Muscle layer of duodenum (tissue), 2 donors: Measurements from ENCODE around the gene SATL1.

Experiments used
- H3K27ac ChIP-seq: one replicate; pipeline ENCODE4 v1.7.0; 2013; ENCODE audit warnings: mild to moderate bottlenecking, low read length
- H3K27me3 ChIP-seq: one replicate; pipeline ENCODE4 v1.7.0; 2013; ENCODE audit warnings: low read depth, mild to moderate bottlenecking, control low read depth, low read length
- H3K36me3 ChIP-seq, 2 donors: one replicate each; pipeline ENCODE4 v1.7.0; 2013; ENCODE audit warnings: low read length in 2 of 2, control low read depth in 1 of 2, mild to moderate bottlenecking in 1 of 2; ENCODE audit not compliant: insufficient read depth in 2 of 2, control insufficient read depth in 1 of 2
- H3K4me1 ChIP-seq, 2 donors: one replicate each; pipeline ENCODE4 v1.7.0; 2013; ENCODE audit warnings: low read length in 2 of 2, mild to moderate bottlenecking in 2 of 2, control low read depth in 1 of 2, moderate library complexity in 1 of 2; ENCODE audit not compliant: insufficient read depth in 2 of 2, control insufficient read depth in 1 of 2
- H3K4me3 ChIP-seq, 2 donors: one replicate each; pipeline ENCODE4 v1.7.0; 2013; ENCODE audit warnings: low read length in 2 of 2, low read depth in 1 of 2, mild to moderate bottlenecking in 1 of 2
- H3K9me3 ChIP-seq, 2 donors: one replicate each; pipeline ENCODE4 v1.7.0; 2013; ENCODE audit warnings: low read length in 2 of 2, control low read depth in 1 of 2, mild to moderate bottlenecking in 1 of 2; ENCODE audit not compliant: control insufficient read depth in 1 of 2
- donor health status: healthy.

SATL1 gene

DNA sequence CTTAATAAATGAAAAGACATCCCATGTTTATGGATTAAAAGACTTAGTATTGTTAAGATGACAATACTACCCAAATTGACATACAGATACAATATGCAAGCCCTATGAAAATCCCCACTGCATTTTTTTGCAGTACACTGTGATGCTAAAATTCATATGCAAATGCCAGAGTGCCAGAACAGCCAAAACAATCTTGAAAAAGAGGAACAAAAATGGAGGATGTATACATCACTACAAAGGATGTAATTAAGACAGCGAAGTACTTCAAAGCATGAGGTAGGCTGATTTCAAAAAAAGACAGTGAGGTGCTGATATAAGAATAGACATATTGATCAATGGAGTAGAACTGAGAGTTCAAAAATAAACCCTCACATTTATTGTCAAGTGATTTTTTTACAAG is 47.3 kb downstream of the SATL1 start:
- H3K27me3 ChIP-seq, result no peaks in the 10 kb centered on the region
- H3K9me3 ChIP-seq, result no peaks in the 10 kb centered on the region

DNA sequence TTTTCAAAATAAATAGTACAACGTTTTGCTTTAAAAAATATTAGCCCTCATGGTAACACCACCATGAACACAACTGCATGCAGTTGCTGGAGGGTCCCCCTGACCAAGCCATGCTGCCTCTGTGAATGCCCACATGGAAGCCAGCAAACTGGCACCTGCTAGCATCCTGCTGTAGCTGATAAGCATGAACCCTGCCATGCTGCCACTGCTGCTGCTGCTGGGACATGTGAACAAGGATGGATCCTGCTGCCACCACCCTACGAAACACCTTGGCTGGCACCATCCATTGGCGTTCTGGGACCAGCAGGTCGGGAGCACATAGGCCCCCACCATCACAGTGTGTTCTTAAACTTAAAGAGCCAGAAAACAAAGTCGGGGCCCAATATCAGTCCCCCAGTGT is 83.9 kb downstream of the SATL1 start:
- Histone ChIP-seq H3K27me3 (no peaks in the 10 kb centered on the region), H3K27ac (no peak overlapping the region), H3K9me3 (peaks cover 0 to 4% of the 10 kb centered on the region in 2 donors), H3K36me3 (no peaks in the 10 kb centered on the region), H3K4me3 (no peak overlapping the region), H3K4me1 (no peaks in the 10 kb centered on the region)

More for the DNA sequence above, 47.3 kb downstream of the SATL1 start:
- Histone ChIP-seq H3K27ac (no peak overlapping the region), H3K4me1 (no peaks in the 10 kb centered on the region), H3K36me3 (no peaks in the 10 kb centered on the region), H3K4me3 (no peak overlapping the region)

DNA sequence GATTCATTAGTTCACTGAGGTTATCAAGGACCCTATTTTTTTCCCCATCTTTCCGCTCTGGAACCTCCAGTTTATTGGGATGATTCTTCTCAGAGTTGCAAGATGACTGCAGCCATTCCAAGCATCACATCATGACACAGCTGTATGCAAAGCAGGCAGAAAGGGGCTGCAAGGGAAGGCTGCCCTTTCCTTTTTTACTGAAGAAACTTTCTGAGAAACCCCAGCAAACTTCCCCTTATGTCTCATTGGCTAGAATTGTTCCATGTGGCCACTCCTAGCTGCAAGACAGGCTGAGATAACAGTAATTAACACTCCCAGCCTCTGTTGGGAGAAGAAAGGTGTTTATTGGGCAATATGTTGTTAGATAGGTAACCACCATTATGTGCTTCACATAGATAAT is 102.6 kb downstream of the SATL1 start:
- no peaks in the 10 kb centered on the region for H3K9me3 ChIP-seq
- no peaks in the 10 kb centered on the region for H3K4me1 ChIP-seq
- no peak overlapping the region for H3K4me3 ChIP-seq
- H3K27me3 ChIP-seq, result no peaks in the 10 kb centered on the region
- H3K36me3 ChIP-seq, result no peaks in the 10 kb centered on the region
- no peak overlapping the region for H3K27ac ChIP-seq

DNA sequence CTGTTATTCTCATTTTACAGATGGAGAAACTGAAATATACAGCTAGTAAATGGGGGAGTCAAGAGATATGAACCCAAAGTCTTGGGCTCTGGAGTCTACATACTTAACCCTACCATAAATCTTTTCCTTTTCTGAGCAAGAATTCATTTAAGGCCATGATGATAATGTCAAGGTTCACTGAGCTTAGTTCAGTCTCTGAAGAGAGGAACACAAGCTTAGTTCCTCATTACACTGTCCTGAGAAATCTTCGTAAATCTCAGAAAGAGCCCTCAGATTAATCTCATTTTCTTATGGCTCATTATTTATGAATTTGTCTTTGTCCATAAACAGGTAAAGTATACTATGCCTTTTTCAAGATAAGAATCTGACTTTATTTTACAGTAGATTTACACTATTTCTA is 104.2 kb downstream of the SATL1 start:
- H3K9me3 ChIP-seq, result no peaks in the 10 kb centered on the region
- no peaks in the 10 kb centered on the region for H3K4me1 ChIP-seq
- no peak overlapping the region for H3K4me3 ChIP-seq
- no peaks in the 10 kb centered on the region for H3K36me3 ChIP-seq
- no peak overlapping the region for H3K27ac ChIP-seq
- H3K27me3 ChIP-seq, result no peaks in the 10 kb centered on the region

DNA sequence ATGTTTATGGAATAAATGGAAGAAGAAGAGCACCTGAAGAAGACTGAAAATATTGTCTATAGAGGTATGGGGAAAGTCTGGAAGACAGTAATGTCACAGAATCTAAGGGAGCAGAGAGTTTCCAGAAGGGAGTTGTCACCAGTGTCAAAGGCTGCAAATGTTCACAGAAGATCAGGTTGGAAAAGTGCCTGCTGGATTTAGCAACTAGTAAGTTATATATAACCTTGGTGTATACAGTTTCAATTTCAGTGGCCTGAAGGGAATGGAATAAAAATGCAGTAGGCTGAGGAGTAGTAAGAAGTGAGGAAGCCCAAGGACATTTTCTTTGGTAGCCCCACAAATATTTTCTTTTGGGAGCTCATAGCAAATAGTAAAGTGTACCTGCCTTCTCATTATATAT is 107.2 kb downstream of the SATL1 start:
- no peaks in the 10 kb centered on the region for H3K4me1 ChIP-seq
- H3K36me3 ChIP-seq, result no peaks in the 10 kb centered on the region
- H3K27ac ChIP-seq, result no peak overlapping the region
- H3K4me3 ChIP-seq, result no peak overlapping the region
- no peaks in the 10 kb centered on the region for H3K27me3 ChIP-seq
- H3K9me3 ChIP-seq, result no peaks in the 10 kb centered on the region

DNA sequence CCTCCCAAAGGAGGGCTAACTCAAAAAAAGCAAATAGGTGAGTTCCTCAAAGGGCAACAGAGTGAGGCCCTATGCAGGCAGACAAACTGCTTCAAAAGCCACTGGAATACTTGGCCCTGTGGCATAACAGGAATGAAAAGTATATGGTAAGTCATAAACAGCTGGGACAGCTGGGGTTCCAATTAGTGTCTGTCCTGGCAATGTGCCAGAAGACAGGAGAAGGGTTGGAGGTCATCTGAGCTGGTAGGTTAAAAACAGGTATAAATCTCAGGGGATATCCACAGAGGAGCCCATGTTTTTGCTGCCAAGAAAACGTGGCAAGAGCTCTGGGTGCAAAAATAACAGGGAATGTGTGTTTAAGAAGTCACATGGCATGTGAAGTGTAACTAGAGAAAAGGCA is 128.3 kb downstream of the SATL1 start:
- Histone ChIP-seq H3K27me3 (no peaks in the 10 kb centered on the region), H3K9me3 (no peaks in the 10 kb centered on the region), H3K36me3 (no peaks in the 10 kb centered on the region), H3K4me3 (no peak overlapping the region), H3K27ac (no peak overlapping the region), H3K4me1 (no peaks in the 10 kb centered on the region)

DNA sequence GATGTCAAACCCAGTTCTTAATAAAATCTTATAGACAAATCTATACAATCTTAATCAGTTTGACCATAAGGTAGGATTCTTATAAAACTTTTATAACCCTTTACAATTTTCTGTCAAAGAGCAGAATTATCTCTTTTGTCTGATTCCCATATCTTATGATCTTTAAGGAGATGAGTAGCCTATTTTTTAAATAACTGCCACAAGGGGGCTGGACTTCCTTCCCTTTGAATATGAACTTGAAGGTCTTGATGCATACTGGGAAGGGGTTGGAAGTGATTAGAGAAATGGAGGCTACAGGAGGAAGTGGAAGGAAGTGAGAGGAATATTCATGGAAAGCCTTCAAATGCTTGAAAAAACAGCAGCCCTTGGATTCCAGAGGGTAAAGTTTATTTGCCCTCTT is 128.8 kb downstream of the SATL1 start:
- Histone ChIP-seq H3K27ac (no peak overlapping the region), H3K4me3 (no peak overlapping the region), H3K27me3 (no peaks in the 10 kb centered on the region), H3K36me3 (no peaks in the 10 kb centered on the region), H3K9me3 (no peaks in the 10 kb centered on the region), H3K4me1 (no peaks in the 10 kb centered on the region)

DNA sequence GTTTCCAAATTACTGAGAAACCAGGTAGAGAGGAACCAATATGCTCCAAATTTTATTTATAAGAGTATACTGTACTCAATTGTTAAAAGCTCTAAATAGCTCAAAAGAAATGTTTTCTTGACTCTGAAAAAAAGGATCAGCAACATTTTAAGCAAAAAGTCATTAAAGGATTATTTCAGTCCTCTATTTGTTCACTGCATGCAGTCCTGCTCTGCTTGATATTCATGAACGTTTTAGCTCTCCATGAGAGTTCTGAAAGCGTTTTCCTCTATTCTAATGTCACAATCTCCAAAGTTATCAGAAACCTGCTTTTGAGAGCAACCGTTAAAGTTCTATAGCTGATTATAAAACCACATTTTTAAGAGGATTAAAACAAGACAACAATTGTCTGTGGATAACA is 129.4 kb downstream of the SATL1 start:
- Histone ChIP-seq H3K36me3 (no peaks in the 10 kb centered on the region), H3K4me1 (no peaks in the 10 kb centered on the region), H3K27me3 (no peaks in the 10 kb centered on the region), H3K9me3 (no peaks in the 10 kb centered on the region), H3K4me3 (no peak overlapping the region), H3K27ac (no peak overlapping the region)

DNA sequence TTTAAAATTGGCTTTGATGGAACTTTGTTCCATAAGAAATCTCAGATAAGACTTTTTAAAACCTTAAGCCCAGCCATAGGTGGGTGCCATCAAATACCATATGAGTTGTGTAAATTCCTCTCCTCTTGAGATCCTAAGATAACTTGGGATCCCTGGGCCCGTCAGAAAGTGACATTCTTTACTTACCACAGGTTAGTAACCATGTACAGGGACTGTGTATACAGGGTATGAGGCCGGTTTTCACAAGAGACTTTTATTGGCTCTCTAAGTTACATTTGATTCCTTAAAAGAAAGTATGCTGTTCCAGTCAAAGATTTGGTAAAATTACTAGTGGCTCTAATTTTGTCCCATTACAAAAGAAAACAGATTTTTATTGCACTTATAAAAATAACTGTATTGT is 129.8 kb downstream of the SATL1 start:
- no peaks in the 10 kb centered on the region for H3K9me3 ChIP-seq
- H3K4me1 ChIP-seq, result no peaks in the 10 kb centered on the region
- no peaks in the 10 kb centered on the region for H3K27me3 ChIP-seq
- no peaks in the 10 kb centered on the region for H3K36me3 ChIP-seq
- H3K4me3 ChIP-seq, result no peak overlapping the region
- no peak overlapping the region for H3K27ac ChIP-seq

DNA sequence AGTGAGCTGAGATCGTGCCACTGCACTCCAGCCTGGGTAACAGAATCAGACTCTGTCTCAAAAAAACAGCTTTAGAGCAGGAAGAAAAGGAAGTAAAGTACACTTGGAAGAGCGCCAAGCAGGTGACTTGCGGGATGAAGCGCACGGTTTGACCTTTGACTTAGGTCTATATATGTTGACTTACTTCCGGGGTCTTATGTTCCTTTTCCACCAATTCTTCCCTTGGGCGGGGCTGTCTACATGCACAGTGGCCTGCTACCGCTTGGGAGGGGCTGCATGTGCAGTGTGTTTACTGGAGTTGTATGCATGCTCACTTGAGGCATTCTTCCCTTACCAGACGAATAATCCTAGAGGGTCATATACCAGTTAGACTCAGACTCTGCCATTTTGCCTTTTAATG is 131.3 kb downstream of the SATL1 start:
- Histone ChIP-seq H3K27ac (no peak overlapping the region), H3K27me3 (no peaks in the 10 kb centered on the region), H3K4me3 (no peak overlapping the region), H3K4me1 (no peaks in the 10 kb centered on the region), H3K9me3 (no peaks in the 10 kb centered on the region), H3K36me3 (no peaks in the 10 kb centered on the region)

DNA sequence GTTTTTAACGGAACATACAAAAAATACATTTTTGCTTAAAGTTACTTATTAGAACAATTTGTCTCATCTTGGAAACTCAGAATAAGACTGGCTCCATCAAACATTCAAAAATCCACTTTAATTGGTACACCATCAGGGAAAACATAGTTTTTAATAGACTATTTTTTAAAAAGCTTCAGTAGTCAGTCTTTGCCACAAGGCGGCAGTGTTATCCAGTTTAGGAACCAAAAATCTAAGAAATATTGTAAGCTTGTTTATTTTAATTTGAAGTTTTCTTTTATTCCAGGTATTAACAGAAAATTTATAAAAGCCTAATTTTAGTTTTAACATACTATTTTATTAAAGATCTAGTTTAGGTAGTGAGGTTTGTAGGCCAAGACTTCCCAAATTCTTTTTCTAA is 132.2 kb downstream of the SATL1 start:
- Histone ChIP-seq H3K36me3 (no peaks in the 10 kb centered on the region), H3K9me3 (no peaks in the 10 kb centered on the region), H3K4me3 (no peak overlapping the region), H3K27me3 (no peaks in the 10 kb centered on the region), H3K4me1 (no peaks in the 10 kb centered on the region), H3K27ac (no peak overlapping the region)

DNA sequence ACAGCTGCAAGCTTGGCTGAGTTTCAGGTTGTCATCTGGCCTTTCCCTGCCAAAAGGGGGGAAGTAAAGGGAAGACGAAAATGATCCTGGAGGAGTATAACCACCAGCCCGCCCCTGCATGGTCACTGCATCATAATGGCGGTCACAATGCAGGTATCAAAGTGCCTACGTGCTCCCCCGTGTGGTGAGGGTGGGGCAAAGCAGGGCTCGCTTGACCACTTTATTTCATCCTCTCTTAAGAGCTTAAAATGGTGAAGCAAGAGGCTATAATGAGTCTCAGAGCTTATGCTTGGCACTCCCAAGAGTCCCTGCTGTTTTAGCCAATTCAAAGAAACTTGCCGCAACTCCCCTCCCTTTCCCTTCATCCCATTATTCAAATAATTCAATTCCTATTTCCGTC is 134.3 kb downstream of the SATL1 start:
- no peaks in the 10 kb centered on the region for H3K27me3 ChIP-seq
- no peaks in the 10 kb centered on the region for H3K9me3 ChIP-seq
- H3K36me3 ChIP-seq, result no peaks in the 10 kb centered on the region

More for the DNA sequence above, 134.3 kb downstream of the SATL1 start:
- Histone ChIP-seq H3K4me3 (no peak overlapping the region), H3K27ac (no peak overlapping the region), H3K4me1 (no peaks in the 10 kb centered on the region)
